Superior temporal gyrus (tissue), 1 donor: ENCODE data around the gene RIC8B.
"Not testable (repeated sequence)": the region's sequence is repeated elsewhere in the genome, so short reads cannot be mapped to it uniquely, and the experiment has no call there.

Experiments used
- DNase-seq: peaks from one replicate; pipeline ENCODE4 v3.0.0-alpha.2; 2016; ENCODE audit errors: extremely low spot score

RIC8B gene

GRCh38 chr12:106903241-106903945 is 128.9 kb downstream of the RIC8B start:
- DNase-seq = no peak

DNA sequence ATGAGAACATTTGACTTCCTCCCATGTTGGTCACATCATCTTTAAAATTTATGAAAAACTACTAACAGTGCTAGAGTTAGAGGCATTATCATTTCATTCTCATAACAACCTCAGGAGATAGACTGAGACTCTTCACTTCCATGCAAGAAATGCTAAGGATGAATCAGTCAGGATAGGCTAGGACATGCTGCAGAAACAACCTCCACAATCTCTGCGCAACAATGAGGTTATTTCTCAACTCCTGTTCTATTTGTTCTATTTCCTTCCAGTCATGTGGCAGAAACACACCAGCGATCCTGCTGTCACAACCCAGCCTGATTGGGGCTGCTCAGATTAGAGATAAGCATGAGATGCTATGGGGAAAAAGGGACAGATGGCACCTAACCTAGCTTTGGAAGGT is 132.2 kb downstream of the RIC8B start:
- DNase-seq = no peak

- no peak for DNase-seq
These were observed 132.9 kb downstream of the RIC8B start for GRCh38 chr12:106907411-106907810.

DNA sequence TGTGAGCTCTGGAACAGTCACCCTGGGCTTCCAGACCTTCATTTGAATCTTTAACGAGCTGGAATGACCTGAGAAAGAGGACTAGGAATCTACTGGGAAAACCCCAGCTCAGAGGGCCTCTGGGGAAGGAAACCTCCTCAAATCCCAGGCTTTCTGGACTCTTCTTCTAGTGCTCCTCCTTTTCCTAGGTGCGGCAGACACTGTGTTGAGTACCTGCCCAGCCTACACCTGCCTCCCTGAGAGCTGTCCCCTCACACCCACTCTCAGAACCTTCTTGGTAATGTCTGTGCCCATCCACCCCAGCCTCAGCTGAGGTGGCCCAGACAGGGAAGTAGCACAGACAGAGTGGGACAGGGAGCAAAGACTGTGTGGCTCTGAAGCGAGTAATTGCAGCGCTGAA is 133.4 kb downstream of the RIC8B start:
- DNase-seq = no peak

GRCh38 chr12:106908561-106908960 is 134.1 kb downstream of the RIC8B start:
- no peak for DNase-seq

GRCh38 chr12:106910202-106910601 is 135.7 kb downstream of the RIC8B start:
- no peak for DNase-seq

DNA sequence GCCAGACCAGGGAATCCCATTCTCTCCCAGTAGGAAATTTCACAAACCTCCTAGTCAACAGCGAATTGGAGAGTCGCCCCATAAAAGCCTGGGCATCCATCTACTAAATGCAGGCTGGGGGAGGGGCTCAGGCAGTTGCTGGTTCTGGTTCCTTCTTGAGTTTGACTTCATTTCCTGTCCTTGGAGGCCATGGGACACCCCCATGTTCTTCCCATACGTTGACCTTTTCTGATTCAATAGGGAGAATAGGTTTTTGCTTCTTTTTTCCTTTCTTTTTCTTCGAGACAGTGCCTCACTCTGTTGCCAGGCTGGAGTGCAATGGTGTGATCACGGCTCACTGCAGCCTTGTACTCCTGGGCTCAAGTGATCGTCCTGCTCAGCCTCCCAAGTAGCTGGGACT is 137.1 kb downstream of the RIC8B start:
- no peak for DNase-seq

GRCh38 chr12:106913456-106913855 is 139.0 kb downstream of the RIC8B start:
- DNase-seq = no peak

GRCh38 chr12:106914796-106915634 is 140.5 kb downstream of the RIC8B start:
- no peak for DNase-seq

- DNase-seq = no peak
These were observed 141.1 kb downstream of the RIC8B start for GRCh38 chr12:106915635-106916026.

DNA sequence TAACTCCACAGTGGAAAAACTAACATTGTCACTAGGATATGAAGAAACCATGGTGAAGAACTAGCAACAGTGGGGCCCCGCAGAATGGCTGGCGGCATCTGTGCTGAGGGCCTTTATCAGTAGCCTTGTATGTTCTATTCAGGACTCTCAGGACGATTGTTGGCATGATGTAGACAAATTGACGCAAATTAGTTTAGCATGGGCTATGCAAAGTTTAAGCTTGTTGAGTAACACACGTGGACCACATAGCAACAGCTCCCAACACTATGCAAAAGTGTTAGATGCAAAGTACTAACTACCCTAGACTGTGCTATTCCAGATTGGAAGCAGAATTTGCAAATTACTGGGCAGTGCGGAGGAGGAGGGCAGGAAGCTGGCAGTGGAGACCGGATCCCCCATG is 143.0 kb downstream of the RIC8B start:
- no peak for DNase-seq

DNA sequence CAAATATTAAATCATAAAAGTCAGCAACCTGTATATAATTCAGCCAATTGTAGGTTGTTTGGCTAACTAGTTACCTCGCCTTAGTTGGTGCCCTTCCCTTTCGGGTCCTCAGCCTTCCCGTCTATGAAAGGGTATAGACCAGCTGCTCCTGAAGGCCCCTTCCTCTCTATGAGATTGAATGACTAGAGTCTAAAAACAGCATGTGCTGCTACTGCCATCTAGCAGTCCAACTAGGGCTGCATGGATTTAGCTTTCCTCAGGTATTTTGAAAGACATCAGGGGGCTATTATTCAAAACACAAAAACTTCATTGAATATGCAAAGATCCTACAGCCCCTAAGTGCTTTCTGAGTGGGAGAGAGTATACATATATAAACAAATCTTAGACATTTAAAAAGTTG is 144.3 kb downstream of the RIC8B start:
- DNase-seq = peak; percentile 42

GRCh38 chr12:106919910-106920544 is 145.5 kb downstream of the RIC8B start:
- DNase-seq = peak; percentile 85

DNA sequence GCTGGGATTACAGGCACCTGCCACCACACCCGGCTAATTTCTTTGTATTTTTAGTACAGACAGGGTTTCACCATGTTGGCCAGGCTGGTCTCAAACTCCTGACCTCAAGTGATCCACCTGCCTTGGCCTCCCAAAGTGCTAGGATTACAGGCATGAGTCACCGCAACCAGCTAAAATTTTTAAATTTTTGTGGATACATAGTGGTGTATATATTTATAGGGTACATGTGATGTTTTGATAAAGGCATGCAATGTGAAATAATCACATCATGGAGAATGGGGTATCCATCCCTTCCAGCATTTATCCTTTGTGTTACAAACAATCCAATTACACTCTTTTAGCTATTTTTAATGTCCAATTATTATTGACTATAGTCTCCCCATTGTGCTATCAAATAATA is 147.5 kb downstream of the RIC8B start:
- not testable (repeated sequence) for DNase-seq

GRCh38 chr12:106923594-106923993 is 149.1 kb downstream of the RIC8B start:
- not testable (repeated sequence) for DNase-seq

- DNase-seq = no peak
These were observed 149.9 kb downstream of the RIC8B start for GRCh38 chr12:106924268-106924861.

GRCh38 chr12:106926657-106927056 is 152.2 kb downstream of the RIC8B start:
- DNase-seq = no peak

GRCh38 chr12:106934277-106934676 is 159.8 kb downstream of the RIC8B start:
- no peak for DNase-seq
